HG02938 (cell line): ENCODE measurements around the gene HADHA.
"Not testable (repeated sequence)": the region's sequence is repeated elsewhere in the genome, so short reads cannot be mapped to it uniquely, and the experiment has no call there.

Source experiments
- ATAC-seq: cut with Tn5 transposase; IDR thresholded peaks from one replicate; pipeline ENCODE4 v1.9.1; 2021; ENCODE audit warnings: mild to moderate bottlenecking, moderate library complexity; ENCODE audit not compliant: unreplicated experiment

The HADHA gene

GRCh38 chr2:26244309-26245230 lies at the start of gene HADHA, which contains the start of gene HADHB:
Gene HADHA, minus strand, starts transcription at chr2:26244632. Its CDS starts 36 bp downstream, at chr2:26244596.
Gene HADHB, plus strand, starts transcription at chr2:26244939. Its CDS starts 9,316 bp downstream, at chr2:26254255.
- peak; percentile 59 for ATAC-seq

GRCh38 chr2:26292646-26293045 lies 48.2 kb upstream of the HADHA start:
- no peak for ATAC-seq

- ATAC-seq: no peak
Measured at GRCh38 chr2:26290001-26290400, 45.6 kb upstream of the HADHA start.

GRCh38 chr2:26285931-26286330 lies 41.5 kb upstream of the HADHA start:
- no peak for ATAC-seq

GRCh38 chr2:26284132-26284531 lies 39.7 kb upstream of the HADHA start:
- no peak for ATAC-seq

- ATAC-seq: no peak
Measured at GRCh38 chr2:26283606-26284005, 39.2 kb upstream of the HADHA start.

GRCh38 chr2:26281226-26281625 lies 36.8 kb upstream of the HADHA start:
- ATAC-seq: no peak

GRCh38 chr2:26279886-26280285 lies 35.5 kb upstream of the HADHA start:
- ATAC-seq: no peak

- ATAC-seq: no peak
Measured at GRCh38 chr2:26276484-26277227, 32.2 kb upstream of the HADHA start.

GRCh38 chr2:26274058-26274613 lies 29.7 kb upstream of the HADHA start:
- no peak for ATAC-seq

- ATAC-seq: no peak
Measured at GRCh38 chr2:26273501-26273900, 29.1 kb upstream of the HADHA start.

GRCh38 chr2:26270373-26270772 lies 25.9 kb upstream of the HADHA start:
- no peak for ATAC-seq

GRCh38 chr2:26269571-26270158 lies 25.2 kb upstream of the HADHA start:
- ATAC-seq: peak; percentile 54

- ATAC-seq: not testable (repeated sequence)
Measured at GRCh38 chr2:26268670-26269385, 24.4 kb upstream of the HADHA start.

- no peak for ATAC-seq
Measured at GRCh38 chr2:26268213-26268612, 23.8 kb upstream of the HADHA start.

GRCh38 chr2:26258836-26259235 lies 14.4 kb upstream of the HADHA start:
- not testable (repeated sequence) for ATAC-seq

- ATAC-seq: no peak
Measured at GRCh38 chr2:26255759-26256384, 11.4 kb upstream of the HADHA start.

- no peak for ATAC-seq
Measured at GRCh38 chr2:26251893-26252292, 7.5 kb upstream of the HADHA start.

GRCh38 chr2:26249625-26250024 lies 5.2 kb upstream of the HADHA start:
- no peak for ATAC-seq

- no peak for ATAC-seq
Measured at GRCh38 chr2:26246818-26247217, 2.4 kb upstream of the HADHA start.
